Measurements from ENCODE around the gene YTHDC1.

GRCh38 chr4:68283714-68284113 is 66.2 kb downstream of the YTHDC1 start:
- TF ChIP-seq ZNF317 (CRISPR knock-in tag; IDR thresholded peaks at IDR 0.05) (no peak), ELF4 (CRISPR knock-in tag; IDR thresholded peaks at IDR 0.05; ENCODE audit: borderline replicate concordance) (no peak), ZNF619 (CRISPR knock-in tag; IDR thresholded peaks at IDR 0.05) (no peak)
